NCI-H345 treated with DMSO at 0.1 percent for 48 hours (cell line): Measurements from ENCODE around the gene HHLA2.

Experiments used
- DNase-seq: peaks from one replicate; lab custom pipeline; 2025; ENCODE audit not compliant: unreplicated experiment; lab: John Stamatoyannopoulos, UW

The HHLA2 gene

GRCh38 chr3:108416111-108416869 is 119.9 kb downstream of the HHLA2 start:
- DNase-seq, result no peak

GRCh38 chr3:108420926-108421325 is 124.6 kb downstream of the HHLA2 start:
- no peak for DNase-seq
